ENCODE results near the gene GANC.

GANC gene

DNA sequence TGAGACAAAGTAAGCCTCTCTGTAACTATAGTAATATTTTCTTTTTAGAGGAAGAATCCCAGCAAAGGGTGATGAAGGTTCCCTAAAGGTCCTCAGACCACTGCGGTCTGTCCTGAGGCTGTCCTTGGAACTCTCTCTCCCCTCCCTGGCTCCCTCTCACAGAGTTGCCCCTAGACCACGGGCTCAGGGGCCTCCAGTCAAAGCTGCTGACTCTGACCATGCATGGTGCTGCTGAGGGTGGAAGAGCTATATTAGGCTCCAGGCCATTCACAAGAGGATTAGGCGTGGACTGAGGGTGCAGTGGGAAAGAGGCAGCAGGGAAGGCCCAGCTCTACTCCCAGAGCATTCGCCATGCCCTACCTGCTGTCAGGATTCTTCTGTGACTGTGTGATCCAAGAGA is 100.9 kb downstream of the GANC start:
- TF ChIP-seq, protein P1, sequence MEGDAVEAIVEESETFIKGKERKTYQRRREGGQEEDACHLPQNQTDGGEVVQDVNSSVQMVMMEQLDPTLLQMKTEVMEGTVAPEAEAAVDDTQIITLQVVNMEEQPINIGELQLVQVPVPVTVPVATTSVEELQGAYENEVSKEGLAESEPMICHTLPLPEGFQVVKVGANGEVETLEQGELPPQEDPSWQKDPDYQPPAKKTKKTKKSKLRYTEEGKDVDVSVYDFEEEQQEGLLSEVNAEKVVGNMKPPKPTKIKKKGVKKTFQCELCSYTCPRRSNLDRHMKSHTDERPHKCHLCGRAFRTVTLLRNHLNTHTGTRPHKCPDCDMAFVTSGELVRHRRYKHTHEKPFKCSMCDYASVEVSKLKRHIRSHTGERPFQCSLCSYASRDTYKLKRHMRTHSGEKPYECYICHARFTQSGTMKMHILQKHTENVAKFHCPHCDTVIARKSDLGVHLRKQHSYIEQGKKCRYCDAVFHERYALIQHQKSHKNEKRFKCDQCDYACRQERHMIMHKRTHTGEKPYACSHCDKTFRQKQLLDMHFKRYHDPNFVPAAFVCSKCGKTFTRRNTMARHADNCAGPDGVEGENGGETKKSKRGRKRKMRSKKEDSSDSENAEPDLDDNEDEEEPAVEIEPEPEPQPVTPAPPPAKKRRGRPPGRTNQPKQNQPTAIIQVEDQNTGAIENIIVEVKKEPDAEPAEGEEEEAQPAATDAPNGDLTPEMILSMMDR (conservative IDR thresholded peaks at IDR 0.05; ENCODE audit: low read depth, low read length): no peak
- DNase-seq (ENCODE audit: low read depth): no peak
- H3K4me3 ChIP-seq (ENCODE audit: low read length): no peak overlapping the region

DNA sequence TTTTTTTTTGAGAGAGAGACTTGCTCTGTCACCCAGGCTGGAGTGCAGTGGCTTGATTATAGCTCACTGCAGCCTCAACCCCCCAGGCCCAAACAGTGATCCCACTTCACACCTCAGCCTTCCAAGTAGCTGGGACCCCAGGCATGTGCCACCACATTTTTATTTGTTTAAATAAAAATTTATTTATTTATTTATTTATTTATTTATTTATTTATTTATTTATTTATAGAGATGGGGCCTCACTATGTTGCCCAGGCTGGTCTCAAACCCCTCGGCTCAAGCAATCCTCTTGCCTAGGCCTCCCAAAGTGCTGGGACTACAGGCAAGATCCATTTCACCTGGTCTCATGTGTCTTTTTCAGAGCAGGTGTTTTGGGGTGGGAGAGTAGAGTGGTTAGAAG is 101.8 kb downstream of the GANC start:
- no peak overlapping the region for H3K4me3 ChIP-seq (ENCODE audit: low read length)
- TF ChIP-seq, protein P1 (conservative IDR thresholded peaks at IDR 0.05; ENCODE audit: low read depth, low read length): no peak
- DNase-seq (ENCODE audit: low read depth): no peak

- TF ChIP-seq, protein P1 (conservative IDR thresholded peaks at IDR 0.05; ENCODE audit: low read depth, low read length): no peak
- H3K4me3 ChIP-seq (ENCODE audit: low read length): no peak overlapping the region
- no peak for DNase-seq (ENCODE audit: low read depth)
Observed at GRCh38 chr15:42375252-42375651, 102.3 kb downstream of the GANC start.

GRCh38 chr15:42375941-42376340 is 102.9 kb downstream of the GANC start:
- DNase-seq (ENCODE audit: low read depth): no peak
- H3K4me3 ChIP-seq (ENCODE audit: low read length): no peak overlapping the region
- TF ChIP-seq, protein P1 (conservative IDR thresholded peaks at IDR 0.05; ENCODE audit: low read depth, low read length): no peak

DNA sequence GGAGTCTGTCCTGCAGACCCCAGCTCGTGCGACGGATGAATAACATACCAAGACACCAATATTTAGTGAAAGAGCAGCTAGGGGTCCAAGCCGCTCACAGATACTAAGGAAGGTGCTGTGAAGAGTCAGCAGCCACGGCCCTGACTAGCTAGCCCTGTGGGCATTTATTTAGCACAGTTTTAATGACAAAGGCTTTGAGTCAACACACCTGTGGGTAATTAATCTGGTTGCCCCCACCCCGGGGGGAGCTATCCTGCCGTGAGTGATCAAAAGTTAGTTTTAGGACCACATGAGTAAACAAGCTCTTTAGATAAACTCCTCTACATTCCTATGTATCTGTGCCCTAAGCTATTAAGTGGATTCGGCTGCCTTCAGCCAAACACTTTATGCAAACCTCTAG is 105.0 kb downstream of the GANC start:
- DNase-seq (ENCODE audit: low read depth): no peak
- TF ChIP-seq, protein P1 (conservative IDR thresholded peaks at IDR 0.05; ENCODE audit: low read depth, low read length): no peak
- no peak overlapping the region for H3K4me3 ChIP-seq (ENCODE audit: low read length)

GRCh38 chr15:42384597-42384996 is 111.6 kb downstream of the GANC start:
- TF ChIP-seq, protein P1 (conservative IDR thresholded peaks at IDR 0.05; ENCODE audit: low read depth, low read length): no peak
- DNase-seq (ENCODE audit: low read depth): no peak
- no peak overlapping the region for H3K4me3 ChIP-seq (ENCODE audit: low read length)

GRCh38 chr15:42385206-42385979 is 112.4 kb downstream of the GANC start:
- no peak overlapping the region for H3K4me3 ChIP-seq (ENCODE audit: low read length)
- no peak for DNase-seq (ENCODE audit: low read depth)
- TF ChIP-seq, protein P1 (conservative IDR thresholded peaks at IDR 0.05; ENCODE audit: low read depth, low read length): peak; percentile 93
